ENCODE data around the gene NDUFS6. TPM values are rescaled to one million over a fixed set of nuclear protein-coding genes. Genes with fewer than 3 reads are reported as not detected.

The NDUFS6 gene
- total RNA-seq, 4 donors from 2014 or later = 54.7 to 66.4 (median 55.7) TPM

GRCh38 chr5:1831677-1832313 lies 30.6 kb downstream of the NDUFS6 start:
- no peaks in the 10 kb centered on the region for H3K9me3 ChIP-seq
- intact Hi-C loops (cut with DNase I) = no loop called here

GRCh38 chr5:1832511-1833250 lies 31.5 kb downstream of the NDUFS6 start:
- DNase-seq (ENCODE audit: extremely low spot score) = no peak
- peaks cover 0 to 40% (median 0%) of the 10 kb centered on the region in 4 donors for H3K27me3 ChIP-seq
- no peak overlapping the region for H3K27ac ChIP-seq (replicated peaks in 1 of 4)
- 80% methylated on average over 20 of the region's 28 CpGs for WGBS
- TF ChIP-seq EP300 (IDR thresholded peaks at IDR 0.05) (no peak), POLR2AphosphoS5 (IDR thresholded peaks at IDR 0.05) (no peak), POLR2A (IDR thresholded peaks at IDR 0.05; ENCODE audit: low read depth) (no peak), CTCF (IDR thresholded peaks at IDR 0.05) (no peak)
- no peaks in the 10 kb centered on the region for H3K9me3 ChIP-seq
- intact Hi-C loops (cut with DNase I) = no loop called here
- H3K4me1 ChIP-seq = no peaks in the 10 kb centered on the region
- peaks cover 0 to 12% (median 3%) of the 10 kb centered on the region in 4 donors for H3K36me3 ChIP-seq
- no peak overlapping the region for H3K4me3 ChIP-seq

More at GRCh38 chr5:1831677-1832313, 30.6 kb downstream of the NDUFS6 start:
- Histone ChIP-seq H3K27me3 (peaks cover 0 to 31% (median 0%) of the 10 kb centered on the region in 4 donors), H3K4me3 (no peak overlapping the region), H3K4me1 (no peaks in the 10 kb centered on the region), H3K36me3 (peaks cover 0 to 17% (median 6%) of the 10 kb centered on the region in 4 donors), H3K27ac (replicated peaks in 1 of 4) (no peak overlapping the region)
- DNase-seq (ENCODE audit: extremely low spot score) = no peak
- TF ChIP-seq EP300 (IDR thresholded peaks at IDR 0.05) (no peak), POLR2A (IDR thresholded peaks at IDR 0.05; ENCODE audit: low read depth) (no peak)
- 51% methylated on average over 10 of the region's 14 CpGs for WGBS

- Histone ChIP-seq H3K9me3 (no peaks in the 10 kb centered on the region), H3K4me3 (no peak overlapping the region), H3K36me3 (peaks cover 0 to 11% (median 3%) of the 10 kb centered on the region in 4 donors), H3K27me3 (peaks cover 0 to 46% (median 0%) of the 10 kb centered on the region in 4 donors), H3K4me1 (no peaks in the 10 kb centered on the region), H3K27ac (replicated peaks in 1 of 4) (no peak overlapping the region)
- no peak for DNase-seq (ENCODE audit: extremely low spot score)
- intact Hi-C loops (cut with DNase I) = no loop called here
- TF ChIP-seq POLR2A (IDR thresholded peaks at IDR 0.05; ENCODE audit: low read depth) = no peak
- TF ChIP-seq CTCF (IDR thresholded peaks at IDR 0.05) = no peak
- TF ChIP-seq EP300 (IDR thresholded peaks at IDR 0.05) = no peak
- no peak for TF ChIP-seq POLR2AphosphoS5 (IDR thresholded peaks at IDR 0.05)
- 88% methylated on average over 8 of the region's 16 CpGs for WGBS
These were observed 32.2 kb downstream of the NDUFS6 start for GRCh38 chr5:1833264-1834021.

GRCh38 chr5:1834022-1834551 lies 32.9 kb downstream of the NDUFS6 start:
- H3K4me1 ChIP-seq = no peaks in the 10 kb centered on the region
- no peaks in the 10 kb centered on the region for H3K9me3 ChIP-seq
- no peak overlapping the region for H3K27ac ChIP-seq (replicated peaks in 1 of 4)
- peaks cover 0 to 11% (median 3%) of the 10 kb centered on the region in 4 donors for H3K36me3 ChIP-seq
- 65% methylated on average over 22 of the region's 22 CpGs for WGBS
- DNase-seq (ENCODE audit: extremely low spot score) = no peak
- H3K27me3 ChIP-seq = peaks cover 0 to 52% (median 0%) of the 10 kb centered on the region in 4 donors
- intact Hi-C loops (cut with DNase I) = no loop called here
- no peak overlapping the region for H3K4me3 ChIP-seq
- TF ChIP-seq CTCF (IDR thresholded peaks at IDR 0.05) = no peak
- no peak for TF ChIP-seq EP300 (IDR thresholded peaks at IDR 0.05)
- no peak for TF ChIP-seq POLR2AphosphoS5 (IDR thresholded peaks at IDR 0.05)
- TF ChIP-seq POLR2A (IDR thresholded peaks at IDR 0.05; ENCODE audit: low read depth) = no peak

Data from esophagus muscularis mucosa (tissue), 4 donors.